Stimulated activated memory B cell treated with anti-CD40 and anti-IgM and Interleukin-4, amounts not matched to agents 10 μg/mL and 1 μg/mL and 100 μg/mL, for 72 hours (primary cell): ENCODE results near the gene ERLIN1.
"Not testable (repeated sequence)": the region's sequence is repeated elsewhere in the genome, so short reads cannot be mapped to it uniquely, and the experiment has no call there.

Experiments
- ATAC-seq: fragments of 150-1000 bp; cut with Tn5 transposase; 2 replicates; pipeline ENCODE4 v1.10.0; 2021
- H3K27ac Mint-ChIP-seq: one replicate; pipeline ENCODE4 v1.8.0; 2022; ENCODE audit warnings: mild to moderate bottlenecking, mixed read lengths
- H3K27me3 Mint-ChIP-seq: one replicate; pipeline ENCODE4 v1.8.0; 2022; ENCODE audit warnings: mixed read lengths
- H3K36me3 Mint-ChIP-seq: one replicate; pipeline ENCODE4 v1.8.0; 2022; ENCODE audit warnings: mixed read lengths
- H3K4me1 Mint-ChIP-seq: one replicate; pipeline ENCODE4 v1.8.0; 2022; ENCODE audit warnings: mixed read lengths
- H3K4me3 Mint-ChIP-seq: one replicate; pipeline ENCODE4 v1.8.0; 2022; ENCODE audit warnings: mild to moderate bottlenecking, moderate library complexity, mixed read lengths
- H3K9me3 Mint-ChIP-seq: one replicate; pipeline ENCODE4 v1.8.0; 2022; ENCODE audit warnings: mixed read lengths

Gene ERLIN1

GRCh38 chr10:100130831-100131230 is 55.0 kb downstream of the ERLIN1 start:
- H3K27ac Mint-ChIP-seq, result no peak overlapping the region
- peaks cover 54% of the 10 kb centered on the region for H3K27me3 Mint-ChIP-seq
- H3K9me3 Mint-ChIP-seq, result peaks cover 8% of the 10 kb centered on the region
- no peaks in the 10 kb centered on the region for H3K4me1 Mint-ChIP-seq
- H3K4me3 Mint-ChIP-seq, result no peak overlapping the region
- no peaks in the 10 kb centered on the region for H3K36me3 Mint-ChIP-seq
- no peak for ATAC-seq

- H3K4me3 Mint-ChIP-seq, result no peak overlapping the region
- H3K27me3 Mint-ChIP-seq, result peaks cover 48% of the 10 kb centered on the region
- ATAC-seq, result no peak
- H3K4me1 Mint-ChIP-seq, result no peaks in the 10 kb centered on the region
- no peak overlapping the region for H3K27ac Mint-ChIP-seq
- H3K36me3 Mint-ChIP-seq, result no peaks in the 10 kb centered on the region
- peaks cover 2% of the 10 kb centered on the region for H3K9me3 Mint-ChIP-seq
Observed at GRCh38 chr10:100129424-100129823, 56.4 kb downstream of the ERLIN1 start.

- H3K9me3 Mint-ChIP-seq, result peaks cover 2% of the 10 kb centered on the region
- H3K27ac Mint-ChIP-seq, result no peak overlapping the region
- H3K27me3 Mint-ChIP-seq, result peaks cover 48% of the 10 kb centered on the region
- ATAC-seq, result no peak
- H3K4me1 Mint-ChIP-seq, result no peaks in the 10 kb centered on the region
- no peaks in the 10 kb centered on the region for H3K36me3 Mint-ChIP-seq
- H3K4me3 Mint-ChIP-seq, result no peak overlapping the region
Observed at GRCh38 chr10:100128951-100129350, 56.9 kb downstream of the ERLIN1 start.

GRCh38 chr10:100125335-100125734 is 60.5 kb downstream of the ERLIN1 start:
- H3K27ac Mint-ChIP-seq, ATAC-seq, H3K9me3 Mint-ChIP-seq, H3K4me1 Mint-ChIP-seq, H3K4me3 Mint-ChIP-seq, H3K36me3 Mint-ChIP-seq: not testable (repeated sequence)
- peaks cover 46% of the 10 kb centered on the region for H3K27me3 Mint-ChIP-seq

GRCh38 chr10:100124097-100124496 is 61.7 kb downstream of the ERLIN1 start:
- no peak overlapping the region for H3K27ac Mint-ChIP-seq

GRCh38 chr10:100122780-100123179 is 63.0 kb downstream of the ERLIN1 start:
- H3K36me3 Mint-ChIP-seq, result no peaks in the 10 kb centered on the region
- H3K27me3 Mint-ChIP-seq, result peaks cover 39% of the 10 kb centered on the region
- H3K9me3 Mint-ChIP-seq, result peaks cover 3% of the 10 kb centered on the region
- peaks cover 6% of the 10 kb centered on the region for H3K4me1 Mint-ChIP-seq
- no peak for ATAC-seq
- H3K27ac Mint-ChIP-seq, result no peak overlapping the region
- no peak overlapping the region for H3K4me3 Mint-ChIP-seq

More at GRCh38 chr10:100124097-100124496, 61.7 kb downstream of the ERLIN1 start:
- no peak for ATAC-seq
- Mint-ChIP-seq H3K9me3 (no peaks in the 10 kb centered on the region), H3K4me3 (no peak overlapping the region), H3K27me3 (peaks cover 42% of the 10 kb centered on the region), H3K4me1 (peaks cover 6% of the 10 kb centered on the region), H3K36me3 (no peaks in the 10 kb centered on the region)

GRCh38 chr10:100120550-100120949 is 65.3 kb downstream of the ERLIN1 start:
- Mint-ChIP-seq H3K4me1 (peaks cover 6% of the 10 kb centered on the region), H3K27me3 (peaks cover 52% of the 10 kb centered on the region), H3K27ac (no peak overlapping the region), H3K9me3 (peaks cover 3% of the 10 kb centered on the region), H3K36me3 (no peaks in the 10 kb centered on the region), H3K4me3 (no peak overlapping the region)
- no peak for ATAC-seq

GRCh38 chr10:100119726-100120125 is 66.1 kb downstream of the ERLIN1 start:
- Mint-ChIP-seq H3K4me3 (no peak overlapping the region), H3K27me3 (peaks cover 57% of the 10 kb centered on the region), H3K4me1 (peaks cover 6% of the 10 kb centered on the region), H3K36me3 (no peaks in the 10 kb centered on the region), H3K9me3 (peaks cover 3% of the 10 kb centered on the region), H3K27ac (no peak overlapping the region)
- ATAC-seq, result no peak

GRCh38 chr10:100114976-100115770 is 70.7 kb downstream of the ERLIN1 start:
- peaks cover 54% of the 10 kb centered on the region for H3K27me3 Mint-ChIP-seq
- no peak for ATAC-seq
- H3K36me3 Mint-ChIP-seq, result no peaks in the 10 kb centered on the region
- H3K27ac Mint-ChIP-seq, result no peak overlapping the region
- peaks cover 3% of the 10 kb centered on the region for H3K9me3 Mint-ChIP-seq
- no peak overlapping the region for H3K4me3 Mint-ChIP-seq
- no peaks in the 10 kb centered on the region for H3K4me1 Mint-ChIP-seq

GRCh38 chr10:100114460-100114859 is 71.4 kb downstream of the ERLIN1 start:
- no peak for ATAC-seq
- Mint-ChIP-seq H3K9me3 (peaks cover 3% of the 10 kb centered on the region), H3K36me3 (no peaks in the 10 kb centered on the region), H3K4me3 (no peak overlapping the region), H3K27me3 (peaks cover 53% of the 10 kb centered on the region), H3K27ac (no peak overlapping the region), H3K4me1 (no peaks in the 10 kb centered on the region)

GRCh38 chr10:100109670-100110069 is 76.2 kb downstream of the ERLIN1 start:
- H3K4me3 Mint-ChIP-seq, result no peak overlapping the region
- H3K27me3 Mint-ChIP-seq, result peaks cover 21% of the 10 kb centered on the region
- no peaks in the 10 kb centered on the region for H3K36me3 Mint-ChIP-seq
- no peak for ATAC-seq
- no peak overlapping the region for H3K27ac Mint-ChIP-seq
- no peaks in the 10 kb centered on the region for H3K4me1 Mint-ChIP-seq
- H3K9me3 Mint-ChIP-seq, result no peaks in the 10 kb centered on the region

GRCh38 chr10:100106865-100107264 is 79.0 kb downstream of the ERLIN1 start:
- Mint-ChIP-seq H3K4me1 (no peaks in the 10 kb centered on the region), H3K27ac (no peak overlapping the region), H3K27me3 (peaks cover 35% of the 10 kb centered on the region), H3K36me3 (no peaks in the 10 kb centered on the region), H3K9me3 (peaks cover 5% of the 10 kb centered on the region), H3K4me3 (no peak overlapping the region)
- ATAC-seq, result no peak

GRCh38 chr10:100104300-100104699 is 81.5 kb downstream of the ERLIN1 start:
- Mint-ChIP-seq H3K4me1 (no peaks in the 10 kb centered on the region), H3K27ac (no peak overlapping the region), H3K4me3 (no peak overlapping the region), H3K36me3 (no peaks in the 10 kb centered on the region), H3K9me3 (peaks cover 5% of the 10 kb centered on the region), H3K27me3 (peaks cover 48% of the 10 kb centered on the region)
- no peak for ATAC-seq

GRCh38 chr10:100103581-100103980 is 82.2 kb downstream of the ERLIN1 start:
- Mint-ChIP-seq H3K9me3 (peaks cover 5% of the 10 kb centered on the region), H3K36me3 (no peaks in the 10 kb centered on the region), H3K27ac (no peak overlapping the region), H3K27me3 (peaks cover 48% of the 10 kb centered on the region), H3K4me3 (no peak overlapping the region), H3K4me1 (no peaks in the 10 kb centered on the region)
- ATAC-seq, result no peak

- peaks cover 8% of the 10 kb centered on the region for H3K9me3 Mint-ChIP-seq
- no peak for ATAC-seq
- H3K4me3 Mint-ChIP-seq, result no peak overlapping the region
- H3K27me3 Mint-ChIP-seq, result peaks cover 48% of the 10 kb centered on the region
- H3K36me3 Mint-ChIP-seq, result no peaks in the 10 kb centered on the region
- H3K4me1 Mint-ChIP-seq, result no peaks in the 10 kb centered on the region
- H3K27ac Mint-ChIP-seq, result no peak overlapping the region
Observed at GRCh38 chr10:100101192-100102076, 84.4 kb downstream of the ERLIN1 start.
